IPS-NIHi7 (cell line): Measurements from ENCODE around the gene PLB1.

Source experiments
- DNase-seq: peaks from one replicate; pipeline ENCODE4 v3.0.0; 2012; ENCODE audit warnings: mixed read lengths; ENCODE audit errors: extremely low spot score

Gene PLB1

DNA sequence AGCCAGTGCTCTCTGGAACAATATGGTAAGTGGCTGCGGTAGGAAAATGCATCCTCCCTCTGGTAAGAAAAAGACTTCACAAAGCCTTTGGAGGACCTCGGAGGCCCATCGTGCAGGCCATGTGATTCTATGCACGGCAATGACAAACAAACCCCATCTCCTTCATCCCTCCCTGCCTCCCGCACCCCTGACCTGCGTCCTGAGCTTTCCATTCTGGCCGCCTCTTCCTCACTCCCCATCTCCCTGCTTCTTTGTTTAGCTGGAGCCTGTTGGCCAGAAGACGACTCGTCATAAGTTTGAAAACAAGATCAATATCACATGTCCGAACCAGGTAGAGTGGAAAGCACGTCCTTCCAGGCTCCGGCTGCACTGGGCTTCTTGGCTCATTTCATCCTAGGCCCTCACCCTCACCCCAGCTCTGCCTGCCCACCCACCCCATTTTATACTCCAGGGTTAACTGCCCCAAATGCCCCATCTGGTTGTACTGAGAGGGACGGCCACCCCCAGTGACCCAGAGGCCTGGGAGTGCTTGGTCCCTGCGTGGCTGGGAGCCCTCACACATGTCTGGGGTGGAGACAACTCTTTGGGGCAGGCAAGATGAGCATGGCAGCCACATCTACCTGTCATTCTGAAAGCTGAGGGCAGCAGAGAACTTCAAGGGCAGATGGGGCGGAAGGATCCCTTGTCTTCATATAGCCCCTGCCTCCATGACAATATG is 94.0 kb downstream of the PLB1 start:
- DNase-seq, result no peak

DNA sequence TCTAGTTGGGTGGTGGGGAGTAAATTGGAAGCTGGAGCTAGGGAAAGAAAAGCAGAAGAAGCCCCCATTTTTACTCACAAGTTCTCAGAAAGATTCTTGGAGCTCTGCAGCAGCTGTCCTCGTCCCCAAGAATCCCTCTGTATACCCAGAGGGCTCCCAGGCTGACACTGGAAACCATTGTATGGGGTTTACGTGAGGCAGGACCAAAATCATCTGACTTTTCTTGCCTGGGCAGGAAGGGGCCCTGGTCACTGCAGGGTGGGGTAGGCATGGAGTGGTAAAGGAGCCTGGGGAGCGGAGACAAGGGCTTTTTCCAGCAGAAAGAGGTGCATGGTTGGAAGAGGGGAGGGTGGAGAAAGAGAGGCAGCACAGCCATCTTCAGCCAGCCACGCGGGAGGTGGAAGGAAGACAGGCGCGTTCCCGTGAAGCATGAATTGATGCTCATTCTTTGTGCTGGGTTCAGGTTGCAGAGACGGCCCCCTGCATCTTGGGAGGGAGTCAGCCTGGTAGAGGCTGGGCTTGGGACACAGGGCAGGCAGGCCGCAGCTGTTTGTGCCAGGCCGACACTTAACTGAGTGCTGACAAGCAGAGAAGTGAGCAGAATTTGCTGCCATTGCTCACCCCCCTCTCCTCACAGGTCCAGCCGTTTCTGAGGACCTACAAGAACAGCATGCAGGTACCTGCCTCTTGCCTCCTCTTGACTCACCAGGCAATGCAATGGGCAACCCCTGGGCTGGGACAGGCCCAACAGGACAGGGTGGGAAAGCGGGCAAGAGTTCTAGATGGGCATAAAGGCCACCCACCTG is 94.8 kb downstream of the PLB1 start:
- DNase-seq, result no peak

DNA sequence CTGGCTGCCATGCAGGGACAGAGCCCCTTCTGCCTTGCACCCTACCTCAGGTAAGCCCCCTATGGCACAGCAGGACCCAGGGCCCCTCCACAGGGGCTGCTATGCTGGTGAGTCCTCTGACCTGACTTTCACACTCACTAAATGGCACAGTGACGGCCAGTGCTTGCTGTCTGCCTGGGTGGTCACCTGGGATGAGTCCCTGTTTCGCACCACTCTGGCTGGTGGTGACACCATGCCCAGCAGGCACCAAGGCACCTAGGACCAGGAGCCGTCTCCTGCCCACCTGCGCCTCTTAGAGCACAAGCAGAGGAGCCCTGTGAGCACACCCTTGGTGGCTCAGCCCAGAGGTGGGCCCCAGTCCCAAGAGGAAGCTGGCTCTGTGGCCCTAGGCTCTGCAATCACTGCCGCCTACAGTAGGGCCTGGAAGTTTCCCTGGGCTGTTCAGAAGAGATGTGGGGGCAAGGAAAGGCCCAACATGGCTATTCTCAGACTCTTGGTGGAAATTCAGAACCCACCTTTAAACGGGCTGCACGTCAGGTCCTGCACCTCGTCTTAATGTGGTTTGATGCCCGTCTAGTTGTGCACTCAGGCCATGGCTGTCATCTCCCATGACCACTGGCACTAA is 96.0 kb downstream of the PLB1 start:
- no peak for DNase-seq

DNA sequence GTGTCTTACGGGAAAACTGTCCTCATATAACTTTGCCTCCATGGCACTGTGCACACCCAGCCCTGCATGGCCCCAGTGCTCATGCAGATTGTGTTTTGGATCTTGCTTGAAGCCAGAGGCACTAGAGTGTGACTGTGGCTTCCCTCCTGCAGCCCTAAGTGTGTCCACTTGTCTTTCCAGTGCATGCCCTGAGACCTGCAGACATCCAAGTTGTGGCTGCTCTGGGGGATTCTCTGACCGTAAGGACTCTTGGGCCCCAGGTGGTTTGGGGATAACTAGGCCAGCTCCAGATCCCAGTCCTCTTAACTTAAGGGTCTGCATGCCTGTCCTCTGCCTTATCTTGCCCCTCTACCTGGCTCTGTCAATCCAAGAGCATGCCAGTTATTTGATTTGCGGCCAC is 96.6 kb downstream of the PLB1 start:
- DNase-seq, result no peak

DNA sequence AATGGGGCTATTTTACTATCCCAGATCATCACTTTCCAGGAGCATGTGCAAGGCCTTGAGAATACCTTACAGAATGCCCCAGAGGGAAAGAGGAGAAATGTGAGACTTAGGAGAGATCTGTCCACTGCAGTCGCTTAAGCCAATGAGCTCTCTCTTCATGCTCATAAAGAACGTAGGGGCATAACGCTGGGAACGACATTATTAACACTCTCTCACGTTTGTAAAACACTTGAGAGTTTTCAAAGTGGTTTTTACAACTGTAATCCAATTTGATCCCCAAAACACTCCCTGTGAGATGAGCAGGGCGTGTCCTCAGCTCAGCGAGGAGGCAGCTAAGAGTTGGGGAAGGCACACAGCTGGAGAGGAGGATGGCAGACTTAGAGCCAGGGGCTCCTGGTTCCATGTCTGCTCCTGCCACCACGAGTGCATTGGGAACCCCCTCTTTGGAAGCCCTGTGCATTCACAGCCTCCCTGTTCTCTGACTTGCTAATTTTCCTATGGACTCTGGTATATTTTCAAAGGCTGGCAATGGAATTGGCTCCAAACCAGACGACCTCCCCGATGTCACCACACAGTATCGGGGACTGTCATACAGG is 97.4 kb downstream of the PLB1 start:
- DNase-seq, result no peak

DNA sequence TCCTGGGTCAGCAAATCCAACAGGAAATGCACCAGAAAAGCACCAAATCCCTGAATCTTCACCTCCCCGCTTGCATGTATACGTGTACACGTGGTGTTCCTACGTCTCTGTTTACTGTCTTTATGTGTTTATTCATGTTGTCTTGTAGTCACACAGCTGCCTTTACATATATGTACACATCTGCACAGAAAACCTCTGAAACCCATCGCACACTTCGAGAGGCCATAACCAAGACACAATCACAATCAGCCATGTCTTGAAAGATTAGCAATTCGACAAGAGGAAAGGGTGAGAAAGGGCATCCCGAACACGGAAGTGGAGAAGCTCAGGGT is 98.1 kb downstream of the PLB1 start:
- no peak for DNase-seq

DNA sequence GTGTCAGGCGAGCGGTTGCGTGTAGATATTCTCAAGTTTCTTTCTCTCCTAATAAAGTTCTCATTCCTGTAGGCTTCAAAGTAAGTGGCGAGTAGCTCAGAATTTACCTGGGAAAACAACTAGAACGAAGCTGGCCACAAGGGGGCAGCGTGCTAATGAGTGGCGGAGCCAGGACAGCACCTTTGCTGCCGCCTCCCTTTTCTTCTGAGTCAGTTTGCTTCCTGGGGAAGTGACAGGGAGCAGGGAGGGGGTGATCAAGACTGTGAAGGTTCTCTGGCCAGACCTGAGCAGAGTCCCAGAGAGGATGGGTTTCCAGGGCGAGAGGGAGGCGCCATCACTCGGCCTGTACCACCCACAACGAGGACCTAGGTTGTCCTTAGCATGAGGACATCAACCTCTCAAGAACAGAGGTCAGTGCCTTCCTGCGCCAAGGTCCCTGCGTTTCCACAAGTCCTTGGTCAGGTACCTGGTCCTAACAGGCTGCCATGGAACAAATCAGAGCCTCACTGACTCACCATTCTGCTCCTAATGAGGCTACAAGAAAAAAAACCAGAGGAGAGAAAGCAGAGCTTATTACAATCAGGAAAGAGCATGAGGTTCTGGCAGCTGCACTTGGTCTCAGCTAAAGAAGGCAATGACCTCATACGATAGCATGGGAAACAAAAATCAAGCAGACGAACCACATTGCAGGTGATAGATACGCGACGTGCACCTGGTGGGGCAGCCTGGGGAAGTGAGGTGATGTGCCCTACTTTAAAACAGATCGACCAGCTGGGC is 98.7 kb downstream of the PLB1 start:
- DNase-seq, result peak; percentile 92

DNA sequence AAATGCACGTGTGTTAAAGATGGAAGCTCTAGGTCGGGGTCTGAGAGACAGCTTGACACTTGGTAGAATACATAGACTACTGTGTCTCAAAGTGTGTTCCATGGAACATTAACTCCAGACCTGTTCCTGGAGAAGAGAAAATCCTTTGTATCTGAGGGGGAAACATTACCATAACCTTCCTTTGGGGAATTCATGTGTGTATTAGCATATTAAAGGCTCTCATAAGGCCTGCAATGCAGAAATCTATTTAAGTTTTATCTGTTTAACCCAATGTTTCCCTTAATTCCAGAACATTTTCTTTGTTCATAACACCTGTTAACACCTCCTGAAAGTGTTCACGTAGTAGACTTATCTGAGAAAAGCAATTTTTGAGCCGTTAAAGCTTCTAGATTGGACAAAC is 99.5 kb downstream of the PLB1 start:
- no peak for DNase-seq

DNA sequence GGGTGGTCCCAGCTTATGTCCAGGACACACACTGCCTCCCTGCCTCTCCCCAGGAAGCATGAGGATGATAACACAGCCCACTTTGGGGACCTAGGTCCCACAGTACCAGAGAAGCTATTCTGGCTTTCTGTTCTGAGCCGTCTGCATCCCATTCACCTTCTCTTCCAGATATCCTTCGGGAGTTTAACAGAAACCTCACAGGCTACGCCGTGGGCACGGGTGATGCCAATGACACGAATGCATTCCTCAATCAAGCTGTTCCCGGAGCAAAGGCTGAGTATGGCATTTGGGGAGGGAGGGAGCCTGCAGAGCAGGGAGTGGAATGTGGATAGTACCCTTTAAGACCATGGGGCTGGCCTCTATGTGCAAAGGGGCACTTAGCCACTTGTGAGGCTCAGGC is 102.6 kb downstream of the PLB1 start:
- no peak for DNase-seq

DNA sequence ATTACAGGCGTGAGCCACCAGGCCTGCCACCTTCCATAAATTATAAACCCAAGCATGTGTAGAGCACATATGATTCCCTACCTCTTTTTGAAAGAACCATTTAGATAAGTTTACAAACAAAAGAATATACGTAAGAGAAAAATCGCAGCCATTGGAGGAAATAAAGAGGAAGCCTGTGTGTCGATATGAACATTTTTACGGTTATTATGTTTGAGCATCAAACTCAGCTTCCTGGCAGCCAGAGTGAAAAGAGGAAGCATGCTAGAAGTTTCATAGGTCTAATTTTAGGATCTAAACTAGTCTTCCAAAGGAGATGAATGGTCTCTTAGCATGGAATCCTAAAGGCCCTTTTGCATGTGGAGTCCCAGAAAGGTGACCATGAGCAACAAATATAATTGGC is 104.3 kb downstream of the PLB1 start:
- DNase-seq, result no peak

DNA sequence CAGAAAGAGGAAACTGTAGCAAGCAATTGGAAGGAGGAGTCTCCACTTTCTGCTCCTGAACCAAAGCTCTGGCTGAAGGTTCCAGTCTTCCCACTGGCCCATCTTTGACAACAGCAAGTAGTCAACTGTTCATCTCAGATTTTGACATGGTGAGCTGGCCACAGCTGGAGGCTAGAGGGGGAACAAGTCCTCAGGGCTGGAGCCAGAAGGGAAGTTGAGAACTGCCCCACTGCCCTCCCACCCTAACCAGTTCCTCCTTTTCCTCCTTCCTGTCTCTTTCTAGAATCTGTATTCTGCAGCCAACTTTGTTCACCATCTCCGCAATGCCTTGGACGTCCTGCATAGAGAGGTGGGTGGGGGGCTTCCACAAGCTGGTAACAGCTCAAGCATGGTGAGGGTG is 105.8 kb downstream of the PLB1 start:
- DNase-seq, result no peak

DNA sequence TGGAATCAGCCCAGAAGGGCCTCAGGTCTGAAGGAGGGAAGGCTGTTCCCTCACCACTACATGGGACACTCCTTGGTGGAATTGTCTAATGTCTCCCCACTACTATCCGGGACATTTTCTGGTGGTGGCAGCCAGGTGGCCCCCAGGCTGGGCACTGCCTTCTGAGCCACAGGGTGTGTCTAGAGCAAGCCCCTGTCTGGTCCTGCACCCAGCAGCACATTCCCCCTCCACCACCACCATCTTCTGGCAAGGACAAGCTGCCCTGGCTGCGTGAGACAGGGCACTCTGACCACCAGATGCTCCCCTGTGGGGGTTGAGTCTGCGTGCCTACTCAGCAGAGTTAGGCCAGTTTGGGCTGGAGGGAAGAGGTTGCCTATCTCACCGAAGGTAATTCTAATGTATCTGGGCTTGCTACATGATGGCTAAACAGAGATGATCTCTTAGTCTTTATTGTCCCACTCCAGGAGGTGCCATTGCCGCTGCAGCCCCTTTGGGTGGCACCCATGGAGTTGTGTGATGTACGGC is 106.3 kb downstream of the PLB1 start:
- no peak for DNase-seq

DNA sequence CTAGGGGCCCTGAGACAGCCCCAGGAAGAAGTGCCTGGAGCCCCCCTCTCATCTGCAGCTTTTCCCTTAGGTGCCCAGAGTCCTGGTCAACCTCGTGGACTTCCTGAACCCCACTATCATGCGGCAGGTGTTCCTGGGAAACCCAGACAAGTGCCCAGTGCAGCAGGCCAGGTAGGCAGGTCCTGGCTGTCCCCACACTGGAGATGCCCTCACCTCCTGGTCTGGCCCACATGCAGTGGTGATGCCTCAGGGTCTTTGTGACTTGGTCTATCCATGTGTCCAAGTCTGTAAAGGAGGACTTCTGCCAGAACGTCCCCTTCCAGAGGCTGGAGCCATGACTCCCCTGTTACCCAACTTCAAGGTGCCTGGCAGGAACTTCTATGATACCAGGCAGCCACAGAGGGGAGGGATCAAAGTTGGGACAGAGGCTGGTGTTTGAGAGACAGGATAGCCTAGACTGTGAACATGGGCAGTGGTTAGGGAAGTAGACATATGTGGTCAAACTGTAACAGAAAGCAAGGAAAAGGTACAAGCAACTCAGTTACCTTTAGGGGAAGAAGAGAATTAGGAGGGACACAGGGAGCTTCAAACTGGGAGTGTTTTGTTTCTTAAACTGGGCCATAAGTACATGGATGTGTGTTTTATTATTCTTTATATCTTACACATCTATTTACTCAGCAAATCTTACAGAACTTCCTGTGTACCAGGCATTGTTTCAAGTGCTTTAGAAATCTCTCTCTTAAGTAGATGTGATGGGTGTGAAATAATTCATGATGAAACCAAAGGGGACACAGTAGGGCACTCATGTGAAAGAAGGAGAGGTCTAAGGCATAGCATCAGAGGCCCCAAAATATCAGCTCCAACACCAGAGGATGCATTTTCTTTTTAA is 107.1 kb downstream of the PLB1 start:
- no peak for DNase-seq

DNA sequence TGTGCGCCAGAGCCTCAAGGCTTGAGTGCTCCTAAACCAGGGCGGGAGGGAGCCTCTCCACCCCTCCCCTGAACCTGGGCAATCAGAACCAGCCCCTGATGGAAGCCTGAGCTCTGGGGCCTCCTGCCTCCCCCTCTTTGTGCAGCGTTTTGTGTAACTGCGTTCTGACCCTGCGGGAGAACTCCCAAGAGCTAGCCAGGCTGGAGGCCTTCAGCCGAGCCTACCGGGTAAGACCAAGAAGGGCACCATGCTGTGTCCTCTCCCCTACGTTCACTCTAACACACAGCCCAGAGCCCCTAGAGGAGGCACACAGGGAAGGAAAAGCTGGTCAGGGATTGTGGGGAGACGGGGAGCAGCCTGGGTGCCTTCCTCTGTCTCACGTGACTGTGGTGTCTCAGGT is 108.0 kb downstream of the PLB1 start:
- DNase-seq, result no peak

DNA sequence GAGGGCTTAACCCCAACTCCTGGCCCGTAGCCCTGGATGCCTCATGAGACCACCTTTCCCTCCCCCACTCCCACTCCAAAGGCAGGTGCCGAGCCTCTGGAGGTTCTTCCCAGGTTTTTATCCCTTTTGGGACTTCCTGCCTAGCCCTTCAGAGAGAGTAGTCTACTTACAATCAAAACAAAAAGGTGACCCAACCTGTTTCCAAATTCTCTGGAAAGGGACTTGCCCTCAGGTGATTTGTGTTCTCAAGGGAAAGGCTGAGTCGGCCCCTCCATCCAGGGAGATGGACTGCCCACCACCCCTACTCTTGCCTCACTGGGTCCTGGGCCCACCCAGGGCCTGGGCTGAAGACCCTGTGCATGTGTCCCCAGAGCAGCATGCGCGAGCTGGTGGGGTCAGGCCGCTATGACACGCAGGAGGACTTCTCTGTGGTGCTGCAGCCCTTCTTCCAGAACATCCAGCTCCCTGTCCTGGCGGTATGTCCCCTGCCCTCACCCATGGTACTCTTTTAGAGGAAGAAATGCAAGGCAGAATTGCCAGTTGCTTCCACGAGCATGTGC is 108.5 kb downstream of the PLB1 start:
- no peak for DNase-seq

DNA sequence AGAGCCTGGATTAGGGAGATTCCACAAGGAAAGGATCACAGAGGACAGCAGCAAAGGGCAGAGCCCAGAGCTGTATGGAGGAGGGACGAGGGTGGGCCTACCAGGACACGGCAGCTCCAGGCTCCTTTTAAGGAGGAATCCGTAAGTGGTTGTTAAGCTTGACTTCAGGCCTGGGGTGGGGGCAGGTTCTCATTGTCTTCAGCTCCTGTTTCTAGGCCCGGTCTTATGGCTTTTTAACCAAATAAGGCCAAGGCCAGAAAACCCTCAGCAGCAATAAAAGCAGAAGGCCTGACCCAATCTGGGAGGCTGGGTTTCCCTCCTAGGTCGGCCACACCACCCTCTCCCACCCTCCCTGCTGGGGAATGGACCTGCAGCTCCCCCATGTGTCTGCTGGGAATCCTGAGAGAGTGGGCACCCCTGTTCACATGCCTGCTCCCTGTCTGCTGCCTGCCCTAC is 111.2 kb downstream of the PLB1 start:
- DNase-seq, result peak; percentile 80

DNA sequence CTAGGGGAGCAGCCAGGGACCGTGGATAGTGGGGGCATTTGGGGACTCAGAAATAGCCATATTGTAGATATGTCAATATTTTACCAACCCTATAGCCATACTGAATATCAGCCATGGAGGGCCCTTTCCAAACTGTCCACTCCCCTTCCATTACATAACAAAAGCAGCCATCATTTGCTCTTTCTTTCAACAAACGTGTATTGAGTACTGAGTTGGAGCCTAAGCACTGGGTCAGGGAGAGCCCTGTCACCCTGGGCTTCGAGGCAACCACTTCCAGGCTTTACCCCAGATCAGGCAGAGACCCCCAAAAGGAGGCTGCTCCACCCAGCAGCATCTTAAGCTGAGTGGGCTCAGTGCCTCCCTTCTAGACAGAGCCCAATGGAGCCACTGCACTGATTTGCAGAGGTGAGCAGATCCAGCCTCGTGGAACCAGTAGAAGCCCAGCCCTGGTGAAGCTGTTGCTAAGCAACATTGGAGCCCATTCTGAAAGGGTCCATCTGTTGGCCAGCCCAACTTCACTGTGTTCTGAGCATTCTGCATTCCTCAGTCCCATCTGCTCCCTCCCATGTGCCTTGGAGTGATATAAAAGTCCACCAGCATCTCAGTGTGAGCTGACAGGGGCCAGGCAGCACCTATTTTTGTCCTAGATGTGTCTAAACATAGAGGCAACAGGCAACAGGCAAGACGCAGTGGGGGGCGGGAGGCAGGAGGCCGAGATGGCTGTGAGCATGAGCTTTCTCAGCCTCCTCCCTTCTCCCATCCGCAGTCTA is 112.1 kb downstream of the PLB1 start:
- peak; percentile 36 for DNase-seq

DNA sequence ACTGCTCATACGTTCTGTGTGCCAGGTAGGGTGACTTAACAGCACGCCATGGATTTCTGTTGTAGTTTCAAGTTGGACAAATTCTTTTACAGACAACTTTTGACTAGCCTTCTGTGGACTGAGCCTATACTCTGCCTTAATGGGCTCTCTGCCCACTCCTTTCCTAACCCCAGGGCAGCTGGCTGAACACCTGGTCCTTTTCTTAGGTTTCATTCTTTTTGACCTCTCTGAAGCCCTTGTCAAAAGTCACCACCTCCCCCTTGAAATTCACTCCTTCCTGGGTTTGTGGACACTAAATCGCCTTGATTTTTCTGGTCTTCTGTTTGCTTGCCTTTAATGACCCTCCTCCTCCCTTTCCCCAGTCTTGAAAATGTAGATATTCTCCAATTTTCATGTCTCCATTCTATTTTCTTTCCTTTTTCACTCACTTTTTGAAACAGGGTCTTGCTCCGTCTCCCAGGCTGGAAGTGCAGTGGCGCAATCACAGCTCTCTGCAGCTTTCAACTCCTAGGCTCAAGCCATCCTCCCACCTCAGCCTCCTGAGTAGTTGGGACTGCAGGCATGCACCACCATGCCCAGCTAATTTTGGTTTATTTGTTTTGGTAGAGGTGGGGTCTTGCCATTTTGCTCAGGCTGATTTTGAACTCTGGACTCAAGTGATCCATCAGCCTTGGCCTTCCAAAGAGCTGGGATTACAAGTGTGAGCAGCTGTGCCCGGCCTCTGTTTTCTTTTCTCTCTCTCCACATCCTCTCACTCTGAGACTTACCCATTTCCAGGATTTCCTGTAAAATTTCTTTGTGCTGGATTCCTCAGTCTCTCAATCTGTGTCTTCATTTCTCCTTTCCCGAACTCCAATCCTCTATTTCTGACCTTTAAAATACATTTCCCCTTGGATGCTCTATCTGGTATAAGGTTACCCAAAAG is 112.9 kb downstream of the PLB1 start:
- DNase-seq, result no peak
